ENCODE results near the gene LYSMD2.
"Not testable (repeated sequence)": the region's sequence is repeated elsewhere in the genome, so short reads cannot be mapped to it uniquely, and the experiment has no call there.

Gene LYSMD2

GRCh38 chr15:51737522-51738305 lies at the start of gene LYSMD2:
Gene LYSMD2 (minus strand): TSS chr15:51737655. CDS start chr15:51737622, 33 bp downstream.
- DNase-seq: peak; percentile 23 to 58 (median 40)

- DNase-seq: not testable (repeated sequence)
These were observed 49.7 kb upstream of the LYSMD2 start for GRCh38 chr15:51787130-51787529.

- DNase-seq: no peak
These were observed 46.5 kb upstream of the LYSMD2 start for GRCh38 chr15:51783967-51784366.

- DNase-seq: no peak
These were observed 45.0 kb upstream of the LYSMD2 start for GRCh38 chr15:51782357-51782896.

- DNase-seq: no peak
These were observed 44.1 kb upstream of the LYSMD2 start for GRCh38 chr15:51781506-51781905.

- no peak for DNase-seq
These were observed 43.2 kb upstream of the LYSMD2 start for GRCh38 chr15:51780636-51781035.

GRCh38 chr15:51776952-51777569 lies 39.6 kb upstream of the LYSMD2 start:
- DNase-seq: peak in 2 of 4 experiments; percentile 14 to 42

- peak in 2 of 4 experiments; percentile 17 to 28 for DNase-seq
These were observed 38.7 kb upstream of the LYSMD2 start for GRCh38 chr15:51775967-51776816.

GRCh38 chr15:51774916-51775315 lies 37.5 kb upstream of the LYSMD2 start:
- no peak for DNase-seq

GRCh38 chr15:51771773-51772172 lies 34.3 kb upstream of the LYSMD2 start:
- DNase-seq: no peak

- no peak for DNase-seq
These were observed 33.4 kb upstream of the LYSMD2 start for GRCh38 chr15:51770902-51771301.

- DNase-seq: no peak
These were observed 30.6 kb upstream of the LYSMD2 start for GRCh38 chr15:51768018-51768417.

GRCh38 chr15:51766341-51766740 lies 28.9 kb upstream of the LYSMD2 start:
- no peak for DNase-seq

- DNase-seq: no peak
These were observed 28.3 kb upstream of the LYSMD2 start for GRCh38 chr15:51765751-51766150.

GRCh38 chr15:51760805-51761204 lies 23.4 kb upstream of the LYSMD2 start:
- DNase-seq: no peak

- no peak for DNase-seq
These were observed 22.2 kb upstream of the LYSMD2 start for GRCh38 chr15:51759557-51760070.

GRCh38 chr15:51758645-51759044 lies 21.2 kb upstream of the LYSMD2 start:
- no peak for DNase-seq

- DNase-seq: no peak
These were observed 20.0 kb upstream of the LYSMD2 start for GRCh38 chr15:51757450-51757849.

GRCh38 chr15:51756482-51756881 lies 19.0 kb upstream of the LYSMD2 start:
- no peak for DNase-seq

- no peak for DNase-seq
These were observed 18.3 kb upstream of the LYSMD2 start for GRCh38 chr15:51755790-51756189.

GRCh38 chr15:51754267-51754666 lies 16.8 kb upstream of the LYSMD2 start:
- DNase-seq: no peak

- no peak for DNase-seq
These were observed 15.4 kb upstream of the LYSMD2 start for GRCh38 chr15:51752888-51753287.
